A549 treated with RU486 at 1 μM for 4 hours (cell line): ENCODE results near the gene PIK3AP1. TPM values are rescaled to one million over a fixed set of nuclear protein-coding genes. Genes with fewer than 3 reads are reported as not detected.

Source experiments
- total RNA-seq: library from RNA; stranded (reverse); fragments of 200-300 nt; extraction: Qiagen RNA extraction; gene quantifications from 5 replicates; pipeline ENCODE4 v1.2.3, GENCODE V29; 2022; ENCODE audit warnings: low read depth

The PIK3AP1 gene, protein sequence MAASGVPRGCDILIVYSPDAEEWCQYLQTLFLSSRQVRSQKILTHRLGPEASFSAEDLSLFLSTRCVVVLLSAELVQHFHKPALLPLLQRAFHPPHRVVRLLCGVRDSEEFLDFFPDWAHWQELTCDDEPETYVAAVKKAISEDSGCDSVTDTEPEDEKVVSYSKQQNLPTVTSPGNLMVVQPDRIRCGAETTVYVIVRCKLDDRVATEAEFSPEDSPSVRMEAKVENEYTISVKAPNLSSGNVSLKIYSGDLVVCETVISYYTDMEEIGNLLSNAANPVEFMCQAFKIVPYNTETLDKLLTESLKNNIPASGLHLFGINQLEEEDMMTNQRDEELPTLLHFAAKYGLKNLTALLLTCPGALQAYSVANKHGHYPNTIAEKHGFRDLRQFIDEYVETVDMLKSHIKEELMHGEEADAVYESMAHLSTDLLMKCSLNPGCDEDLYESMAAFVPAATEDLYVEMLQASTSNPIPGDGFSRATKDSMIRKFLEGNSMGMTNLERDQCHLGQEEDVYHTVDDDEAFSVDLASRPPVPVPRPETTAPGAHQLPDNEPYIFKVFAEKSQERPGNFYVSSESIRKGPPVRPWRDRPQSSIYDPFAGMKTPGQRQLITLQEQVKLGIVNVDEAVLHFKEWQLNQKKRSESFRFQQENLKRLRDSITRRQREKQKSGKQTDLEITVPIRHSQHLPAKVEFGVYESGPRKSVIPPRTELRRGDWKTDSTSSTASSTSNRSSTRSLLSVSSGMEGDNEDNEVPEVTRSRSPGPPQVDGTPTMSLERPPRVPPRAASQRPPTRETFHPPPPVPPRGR
- total RNA-seq = 0.57 to 0.92 TPM (median 0.79 TPM) in 5 replicates

DNA sequence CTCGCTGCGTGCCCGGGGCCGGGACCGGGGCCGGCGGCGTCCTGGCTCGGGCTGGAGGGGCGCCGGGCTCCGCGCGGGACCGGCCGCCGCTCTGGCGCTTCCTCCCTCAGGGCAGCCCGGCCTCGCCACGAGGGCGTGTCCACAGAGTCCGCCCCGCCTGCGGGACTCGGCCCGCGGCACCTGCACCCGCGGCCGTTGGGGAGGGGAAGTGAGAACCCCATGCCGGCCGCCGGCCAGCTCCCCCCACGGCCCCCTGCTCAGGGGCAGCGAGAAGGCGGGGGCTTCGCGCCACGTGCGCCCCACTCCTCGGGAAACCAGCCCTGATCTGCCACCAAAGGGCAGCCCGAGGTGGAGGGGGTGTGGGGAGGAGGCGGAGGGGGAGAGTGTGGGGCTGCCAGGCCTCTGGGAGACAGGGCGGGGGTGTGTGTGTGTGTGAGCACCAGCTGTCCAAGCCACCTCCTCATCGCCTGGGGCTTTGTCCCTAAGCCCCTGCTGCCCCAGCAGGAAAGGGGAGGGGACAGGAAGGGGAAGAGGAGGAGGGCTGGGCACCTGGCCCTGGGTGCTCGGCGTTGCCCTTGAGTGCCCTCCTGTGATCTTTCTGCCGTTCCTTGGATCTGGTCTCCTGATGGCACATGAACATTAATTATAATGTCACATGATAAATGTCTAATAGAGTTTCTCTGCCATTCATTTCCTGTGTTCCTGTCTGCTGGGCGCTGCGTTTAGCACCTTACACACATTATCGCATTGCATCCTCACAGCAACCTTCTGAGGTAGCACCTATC, at the start of gene PIK3AP1:
PIK3AP1 (minus strand) TSS at position 93 of the 785 bp plus-strand sequence. CDS start 120 bp downstream, outside the sequence.

DNA sequence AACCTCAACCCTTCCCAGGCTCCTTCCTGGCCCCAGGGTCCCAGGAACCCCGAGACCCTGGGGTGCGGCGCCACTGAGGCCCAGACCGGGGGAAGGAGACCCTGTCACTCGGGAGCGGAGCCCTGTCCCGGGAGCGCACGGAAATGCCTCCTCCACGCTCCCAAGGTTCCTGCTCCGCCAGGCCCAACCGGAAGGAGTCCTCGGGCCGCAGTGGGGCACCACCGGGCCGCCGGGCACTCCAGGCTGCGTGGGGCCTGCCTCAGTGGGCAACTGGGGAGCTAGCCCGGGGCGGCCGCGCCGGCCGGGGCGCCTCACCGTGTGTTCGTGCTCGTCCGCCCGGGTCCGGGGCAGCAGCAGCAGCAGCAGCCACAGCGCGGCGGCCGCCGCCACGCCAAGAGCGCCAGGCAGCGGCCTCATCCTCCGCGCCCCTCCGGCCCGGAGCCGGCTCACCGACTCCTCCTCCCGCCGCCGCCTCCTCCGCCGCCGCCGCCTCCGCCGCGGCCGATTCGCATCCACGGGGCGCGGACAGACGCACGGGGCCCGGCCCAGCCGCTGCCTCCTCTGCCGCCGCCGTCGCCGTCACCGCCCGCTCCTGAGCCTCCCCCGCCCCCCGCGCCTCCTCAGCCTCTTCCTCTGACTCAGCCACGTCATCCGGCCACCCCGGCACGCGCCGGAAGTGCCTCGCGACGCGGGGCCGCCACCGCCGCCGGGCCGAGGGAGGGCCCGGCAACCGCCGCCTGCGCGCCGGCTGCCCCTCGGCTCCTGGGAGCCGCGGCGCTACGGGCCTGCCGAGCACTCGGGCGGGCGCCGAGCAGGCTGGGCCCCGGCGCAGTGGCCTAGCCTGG, 133.7 kb downstream of the PIK3AP1 start, which contains the start of gene TM9SF3:
TM9SF3 (minus strand) TSS at position 594 of the 845 bp plus-strand sequence; CDS start at position 417, 177 bp downstream.

Other genes starting within 250 kb of the PIK3AP1 start
- gene TLL2, start 206.6 kb downstream of the PIK3AP1 start, total RNA-seq = 0.04 to 0.17 TPM (median 0.09 TPM) in 5 replicates
- 31.1 to 99.0 TPM (median 89.0 TPM) in 5 replicates for gene TM9SF3, start 133.5 kb downstream of the PIK3AP1 start, total RNA-seq
- 3.1 to 9.2 TPM (median 8.1 TPM) in 5 replicates for gene LCOR, start 111.8 kb upstream of the PIK3AP1 start, total RNA-seq